ENCODE measurements around the gene CLN3. TPM values are rescaled to one million over a fixed set of nuclear protein-coding genes. Genes with fewer than 3 reads are reported as not detected.
"Not testable (repeated sequence)": the region's sequence is repeated elsewhere in the genome, so short reads cannot be mapped to it uniquely, and the experiment has no call there.

Gene CLN3
- 34.6 TPM for polyA plus RNA-seq (2012; ENCODE audit: insufficient read depth, insufficient read length)

GRCh38 chr16:28491970-28492474, at the start of gene CLN3:
Gene CLN3, minus strand, starts transcription at chr16:28492074. Its CDS starts 315 bp downstream, at chr16:28491759.
- H3K4me3 ChIP-seq (ENCODE audit: low read length) = peak within 1 kb of the TSS; percentile 93
- peak; percentile 94 for DNase-seq (ENCODE audit: low read depth, low spot score)

- DNase-seq (ENCODE audit: low read depth, low spot score) = no peak
- no peak overlapping the region for H3K4me3 ChIP-seq (ENCODE audit: low read length)
These were observed 48.5 kb upstream of the CLN3 start for GRCh38 chr16:28540346-28540745.

GRCh38 chr16:28538733-28539596, 47.1 kb upstream of the CLN3 start, which contains the start of gene NUPR1:
Gene NUPR1, minus strand, starts transcription at chr16:28538974. Its CDS starts 67 bp downstream, at chr16:28538907.
- DNase-seq (ENCODE audit: low read depth, low spot score) = no peak
- no peak within 1 kb of the TSS for H3K4me3 ChIP-seq (ENCODE audit: low read length)

- no peak overlapping the region for H3K4me3 ChIP-seq (ENCODE audit: low read length)
- no peak for DNase-seq (ENCODE audit: low read depth, low spot score)
These were observed 46.3 kb upstream of the CLN3 start for GRCh38 chr16:28537964-28538732.

GRCh38 chr16:28537076-28537475, 45.2 kb upstream of the CLN3 start:
- no peak overlapping the region for H3K4me3 ChIP-seq (ENCODE audit: low read length)
- no peak for DNase-seq (ENCODE audit: low read depth, low spot score)

GRCh38 chr16:28534542-28535373, 42.9 kb upstream of the CLN3 start:
- H3K4me3 ChIP-seq (ENCODE audit: low read length) = no peak overlapping the region
- no peak for DNase-seq (ENCODE audit: low read depth, low spot score)

GRCh38 chr16:28532940-28533647, 41.2 kb upstream of the CLN3 start:
- H3K4me3 ChIP-seq (ENCODE audit: low read length) = no peak overlapping the region
- no peak for DNase-seq (ENCODE audit: low read depth, low spot score)

GRCh38 chr16:28531777-28532744, 40.2 kb upstream of the CLN3 start:
- no peak for DNase-seq (ENCODE audit: low read depth, low spot score)
- no peak overlapping the region for H3K4me3 ChIP-seq (ENCODE audit: low read length)

- H3K4me3 ChIP-seq (ENCODE audit: low read length) = no peak overlapping the region
These were observed 37.2 kb upstream of the CLN3 start for GRCh38 chr16:28529124-28529523.

GRCh38 chr16:28528463-28528867, 36.6 kb upstream of the CLN3 start:
- H3K4me3 ChIP-seq (ENCODE audit: low read length) = no peak overlapping the region
- DNase-seq (ENCODE audit: low read depth, low spot score) = no peak

More at GRCh38 chr16:28529124-28529523, 37.2 kb upstream of the CLN3 start:
- no peak for DNase-seq (ENCODE audit: low read depth, low spot score)

- DNase-seq (ENCODE audit: low read depth, low spot score) = no peak
- no peak overlapping the region for H3K4me3 ChIP-seq (ENCODE audit: low read length)
These were observed 36.1 kb upstream of the CLN3 start for GRCh38 chr16:28527985-28528384.

GRCh38 chr16:28527100-28527785, 35.4 kb upstream of the CLN3 start:
- not testable (repeated sequence) for DNase-seq (ENCODE audit: low read depth, low spot score); H3K4me3 ChIP-seq (ENCODE audit: low read length)

- DNase-seq (ENCODE audit: low read depth, low spot score) = no peak
- no peak overlapping the region for H3K4me3 ChIP-seq (ENCODE audit: low read length)
These were observed 34.6 kb upstream of the CLN3 start for GRCh38 chr16:28526201-28527099.

GRCh38 chr16:28524681-28525171, 32.9 kb upstream of the CLN3 start:
- no peak for DNase-seq (ENCODE audit: low read depth, low spot score)
- H3K4me3 ChIP-seq (ENCODE audit: low read length) = no peak overlapping the region

GRCh38 chr16:28522792-28523191, 30.9 kb upstream of the CLN3 start:
- no peak overlapping the region for H3K4me3 ChIP-seq (ENCODE audit: low read length)
- no peak for DNase-seq (ENCODE audit: low read depth, low spot score)

- H3K4me3 ChIP-seq (ENCODE audit: low read length) = no peak overlapping the region
- DNase-seq (ENCODE audit: low read depth, low spot score) = no peak
These were observed 29.6 kb upstream of the CLN3 start for GRCh38 chr16:28521436-28521835.
